HepG2 (cell line): Measurements from ENCODE around the gene CHEK2. TPM values are rescaled to one million over a fixed set of nuclear protein-coding genes. Genes with fewer than 3 reads are reported as not detected.

Experiments
- AGO1 ChIP-seq: fragments of 200-400 bp; formaldehyde crosslinking; IDR thresholded peaks from 2 replicates; pipeline ENCODE4 v1.6.1; 2017; ENCODE audit warnings: mild to moderate bottlenecking, low read depth, low read length, moderate library complexity; ENCODE audit not compliant: poor library complexity, severe bottlenecking
- CBFB ChIP-seq: sonication (generic); formaldehyde crosslinking; IDR thresholded peaks from 2 replicates; pipeline ENCODE4 v1.4.0; 2020; ENCODE audit warnings: missing genetic modification reagents
- CERS6 ChIP-seq: sonication (generic); formaldehyde crosslinking; IDR thresholded peaks from 2 replicates; pipeline ENCODE4 v1.5.0; 2020; ENCODE audit warnings: missing genetic modification reagents
- FIP1L1 ChIP-seq: fragments of 200-400 bp; formaldehyde crosslinking; IDR thresholded peaks from 2 replicates; pipeline ENCODE4 v1.6.1; 2018; ENCODE audit warnings: low read depth, mild to moderate bottlenecking, low read length, moderate library complexity, borderline replicate concordance; ENCODE audit not compliant: insufficient read depth
- GTF3A ChIP-seq: sonication (generic); formaldehyde crosslinking; conservative IDR thresholded peaks from 2 replicates; pipeline ENCODE4 v1.4.0; 2020; ENCODE audit warnings: mild to moderate bottlenecking, missing genetic modification reagents
- HNRNPUL1 ChIP-seq: fragments of 200-400 bp; formaldehyde crosslinking; IDR thresholded peaks from 2 replicates; pipeline ENCODE4 v1.6.1; 2017; ENCODE audit warnings: low read depth, mild to moderate bottlenecking, low read length, moderate library complexity
- ISX ChIP-seq: sonication (generic); formaldehyde crosslinking; conservative IDR thresholded peaks from 2 replicates; pipeline ENCODE4 v1.5.0; 2020; ENCODE audit warnings: missing genetic modification reagents
- MYNN ChIP-seq: sonication (generic); formaldehyde crosslinking; IDR thresholded peaks from 2 replicates; pipeline ENCODE4 v1.4.0; 2020; ENCODE audit warnings: mild to moderate bottlenecking, low read depth, missing genetic modification reagents
- NR1H2 ChIP-seq: sonication (generic); formaldehyde crosslinking; IDR thresholded peaks from 2 replicates; pipeline ENCODE4 v1.8.1; 2022; ENCODE audit warnings: low read depth, missing genetic modification reagents, borderline replicate concordance
- POLR2G ChIP-seq: fragments of 200-400 bp; formaldehyde crosslinking; IDR thresholded peaks from 2 replicates; pipeline ENCODE4 v1.6.1; 2018; ENCODE audit warnings: mild to moderate bottlenecking, low read depth, low read length, moderate library complexity
- RBM22 ChIP-seq: fragments of 200-400 bp; formaldehyde crosslinking; optimal IDR thresholded peaks from 2 replicates; pipeline ENCODE3; 2017; ENCODE audit warnings: mild to moderate bottlenecking, low read length, moderate library complexity
- SMAD9 ChIP-seq: sonication (generic); formaldehyde crosslinking; IDR thresholded peaks from 2 replicates; pipeline ENCODE4 v1.5.1; 2020; ENCODE audit warnings: mild to moderate bottlenecking, missing genetic modification reagents
- ZBTB14 ChIP-seq: sonication (generic); formaldehyde crosslinking; IDR thresholded peaks from 2 replicates; pipeline ENCODE4 v1.4.0; 2020; ENCODE audit warnings: missing genetic modification reagents
- ZBTB39 ChIP-seq: sonication (generic); formaldehyde crosslinking; IDR thresholded peaks from 2 replicates; pipeline ENCODE4 v1.5.0; 2020; ENCODE audit warnings: missing genetic modification reagents
- ZNF280B ChIP-seq: sonication (generic); formaldehyde crosslinking; IDR thresholded peaks from 2 replicates; pipeline ENCODE4 v1.5.0; 2020; ENCODE audit warnings: missing genetic modification reagents, mild to moderate bottlenecking, borderline replicate concordance
- ZNF552 ChIP-seq: sonication (generic); formaldehyde crosslinking; IDR thresholded peaks from 2 replicates; pipeline ENCODE4 v1.9.0; 2022; ENCODE audit warnings: missing genetic modification reagents, mild to moderate bottlenecking, borderline replicate concordance
- ZNF570 ChIP-seq: sonication (generic); formaldehyde crosslinking; IDR thresholded peaks from 2 replicates; pipeline ENCODE4 v1.4.0; 2020; ENCODE audit warnings: mild to moderate bottlenecking, missing genetic modification reagents, borderline replicate concordance
- ZNF775 ChIP-seq: sonication (generic); formaldehyde crosslinking; IDR thresholded peaks from 2 replicates; pipeline ENCODE4 v1.4.0; 2020; ENCODE audit warnings: missing genetic modification reagents, mild to moderate bottlenecking, moderate library complexity, borderline replicate concordance
- ZSCAN9 ChIP-seq: IDR thresholded peaks from 2 replicates; pipeline ENCODE4 v1.6.1; 2016; ENCODE audit warnings: borderline replicate concordance
- polyA plus RNA-seq, 8 experiments: library from polyadenylated mRNA; depleted of rRNA in 3 of 8; stranded (reverse) in 7 of 8; unstranded in 1 of 8; fragments of >200 nt; fragmentation: Illumina TruSeq in 4 of 8; extraction: Trizol in 4 of 8; gene quantifications; 2 replicates each; pipeline versions ENCODE4 v1.2.1 to v1.2.3, GENCODE V29; 2011 to 2016; ENCODE audit warnings: low read depth in 4 of 8, missing spikeins in 1 of 8, mixed read lengths in 1 of 8; ENCODE audit not compliant: insufficient read depth in 1 of 8
- total RNA-seq, 5 experiments: library from RNA; depleted of rRNA; stranded (reverse); fragments of >200 nt; fragmentation: Illumina TruSeq; extraction: Trizol; gene quantifications; 2 replicates each; pipeline ENCODE4 v1.2.3, GENCODE V29; 2016; ENCODE audit warnings: low read depth in 1 of 5
- TF ChIP-seq, protein P1 (sequence below): sonication (generic); formaldehyde crosslinking; IDR thresholded peaks from 2 replicates; pipeline ENCODE4 v1.5.0; 2020; ENCODE audit warnings: missing genetic modification reagents, mild to moderate bottlenecking, borderline replicate concordance
- TF ChIP-seq, protein P2 (sequence below): sonication (generic); IDR thresholded peaks from 2 replicates; pipeline ENCODE4 v1.6.1; 2016; ENCODE audit warnings: low read depth, borderline replicate concordance

CHEK2 gene
- total and polyA plus RNA-seq, 2 of the 13 experiments (the other 11 are each of a cell fraction or from before 2014, with no cell fraction given) = 27.0 to 40.5 TPM

DNA sequence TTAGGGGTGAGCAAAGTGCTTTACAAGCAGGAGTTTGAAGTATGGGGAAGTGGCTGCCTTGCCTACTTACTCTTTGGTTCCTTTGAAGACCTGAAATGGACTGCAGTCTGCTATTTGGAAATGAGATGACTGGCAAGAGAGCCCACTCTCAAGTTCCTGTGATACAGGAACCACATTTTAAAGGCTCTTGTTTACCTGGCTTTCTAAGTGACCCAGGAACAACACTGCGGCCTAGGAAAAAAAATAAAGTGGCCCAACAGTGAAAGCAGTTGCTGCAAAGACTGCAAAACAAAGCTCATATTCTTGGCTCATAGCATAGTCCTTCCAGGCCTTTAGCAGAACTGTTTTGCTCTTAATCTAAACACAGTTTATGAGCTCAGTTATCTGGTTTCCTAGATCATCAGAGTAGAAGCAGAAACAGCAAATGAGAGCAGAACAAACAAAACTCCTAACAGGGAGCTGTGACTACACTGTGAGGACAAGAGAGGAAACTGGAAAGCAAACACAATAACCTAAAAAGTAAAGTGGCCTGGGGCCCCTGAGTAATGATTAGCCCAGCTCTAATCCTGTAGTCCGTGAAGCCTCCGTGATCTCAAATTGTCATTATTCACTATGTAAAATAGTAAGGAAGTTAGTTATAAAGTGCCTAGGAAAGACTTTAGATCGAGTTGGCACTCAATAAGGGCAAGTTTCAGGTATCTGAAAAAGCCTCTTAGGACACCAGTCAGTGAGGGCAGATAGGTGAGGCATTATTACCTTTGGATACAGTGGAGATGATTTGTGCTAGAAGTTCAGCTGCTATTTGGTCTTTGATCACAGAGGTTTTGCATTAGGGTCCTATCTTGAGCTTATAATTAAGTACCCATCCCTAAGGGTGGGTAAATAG lies 42.4 kb upstream of the CHEK2 start (continued):
- TF ChIP-seq RBM22 (no peak), ISX (CRISPR knock-in tag) (no peak), ZSCAN9 (peak; percentile 60), ZNF570 (CRISPR knock-in tag) (no peak), ZBTB14 (CRISPR knock-in tag) (no peak), ZNF775 (CRISPR knock-in tag) (no peak), FIP1L1 (no peak), ZNF280B (CRISPR knock-in tag) (no peak), ZBTB39 (no peak), NR1H2 (CRISPR knock-in tag) (no peak), AGO1 (no peak), HNRNPUL1 (peak; percentile 93), POLR2G (peak; percentile 50), CERS6 (CRISPR knock-in tag) (no peak), ZNF552 (no peak), GTF3A (CRISPR knock-in tag) (no peak), SMAD9 (CRISPR knock-in tag) (no peak), MYNN (no peak), CBFB (CRISPR knock-in tag) (no peak)
- TF ChIP-seq, protein P1, sequence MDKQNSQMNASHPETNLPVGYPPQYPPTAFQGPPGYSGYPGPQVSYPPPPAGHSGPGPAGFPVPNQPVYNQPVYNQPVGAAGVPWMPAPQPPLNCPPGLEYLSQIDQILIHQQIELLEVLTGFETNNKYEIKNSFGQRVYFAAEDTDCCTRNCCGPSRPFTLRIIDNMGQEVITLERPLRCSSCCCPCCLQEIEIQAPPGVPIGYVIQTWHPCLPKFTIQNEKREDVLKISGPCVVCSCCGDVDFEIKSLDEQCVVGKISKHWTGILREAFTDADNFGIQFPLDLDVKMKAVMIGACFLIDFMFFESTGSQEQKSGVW (CRISPR knock-in tag) = no peak
- TF ChIP-seq, protein P2, sequence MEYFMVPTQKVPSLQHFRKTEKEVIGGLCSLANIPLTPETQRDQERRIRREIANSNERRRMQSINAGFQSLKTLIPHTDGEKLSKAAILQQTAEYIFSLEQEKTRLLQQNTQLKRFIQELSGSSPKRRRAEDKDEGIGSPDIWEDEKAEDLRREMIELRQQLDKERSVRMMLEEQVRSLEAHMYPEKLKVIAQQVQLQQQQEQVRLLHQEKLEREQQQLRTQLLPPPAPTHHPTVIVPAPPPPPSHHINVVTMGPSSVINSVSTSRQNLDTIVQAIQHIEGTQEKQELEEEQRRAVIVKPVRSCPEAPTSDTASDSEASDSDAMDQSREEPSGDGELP = peak; percentile 40; the same call in 1 of the 2 replicates
